ENCODE measurements around the gene PLCH1. TPM values are rescaled to one million over a fixed set of nuclear protein-coding genes. Genes with fewer than 3 reads are reported as not detected.

Gene PLCH1
- total and polyA plus RNA-seq, 2 donors (not counting 1 experiment from before 2014, with no cell fraction given) = under 0.01 to 0.03 TPM

GRCh38 chr3:155690921-155691320 is 54.0 kb downstream of the PLCH1 start:
- Histone ChIP-seq H3K4me3 (replicated peaks in 1 of 4; ENCODE audit: control extremely low read depth in 1 of 4, insufficient read depth in 1 of 4, low read depth in 3 of 4, low read length in 4 of 4) (no peak overlapping the region), H2AFZ (ENCODE audit: low read length) (no peak overlapping the region), H3K9ac (ENCODE audit: insufficient read depth, low read length) (no peak overlapping the region), H3K27ac (ENCODE audit: insufficient read depth, low read length) (no peak overlapping the region), H3K9me3 (ENCODE audit: control insufficient read depth, insufficient read depth, low read depth, low read length) (no peaks in the 10 kb centered on the region), H3K36me3 (ENCODE audit: control insufficient read depth, insufficient read depth, low read length) (no peaks in the 10 kb centered on the region), H3K4me2 (ENCODE audit: extremely low read depth, insufficient read depth, low read length) (no peak overlapping the region), H3K4me1 (ENCODE audit: control insufficient read depth, extremely low read depth, insufficient read depth, low read length) (no peaks in the 10 kb centered on the region), H3K79me2 (ENCODE audit: control insufficient read depth, insufficient read depth, low read length) (no peaks in the 10 kb centered on the region), H3K27me3 (ENCODE audit: control insufficient read depth, insufficient read depth, low read length) (no peaks in the 10 kb centered on the region), H4K20me1 (ENCODE audit: control insufficient read depth, extremely low read depth, insufficient read depth, low read length) (no peaks in the 10 kb centered on the region)
- TF ChIP-seq EZH2 (IDR thresholded peaks at IDR 0.05; ENCODE audit: low read length, missing control alignments) (no peak), CTCF (conservative IDR thresholded peaks at IDR 0.05 in 1 of 2, IDR thresholded peaks at IDR 0.05 in 1 of 2; ENCODE audit: low read depth in 1 of 2, low read length in 2 of 2) (no peak)
- DNase-seq (ENCODE audit: low read depth in 2 of 2) = no peak

- H3K27me3 ChIP-seq (ENCODE audit: control insufficient read depth, insufficient read depth, low read length) = no peaks in the 10 kb centered on the region
- H2AFZ ChIP-seq (ENCODE audit: low read length) = no peak overlapping the region
- no peak overlapping the region for H3K4me3 ChIP-seq (replicated peaks in 1 of 4; ENCODE audit: control extremely low read depth in 1 of 4, insufficient read depth in 1 of 4, low read depth in 3 of 4, low read length in 4 of 4)
- no peak overlapping the region for H3K9ac ChIP-seq (ENCODE audit: insufficient read depth, low read length)
- no peaks in the 10 kb centered on the region for H3K4me1 ChIP-seq (ENCODE audit: control insufficient read depth, extremely low read depth, insufficient read depth, low read length)
- TF ChIP-seq EZH2 (IDR thresholded peaks at IDR 0.05; ENCODE audit: low read length, missing control alignments) = no peak
- TF ChIP-seq CTCF (conservative IDR thresholded peaks at IDR 0.05 in 1 of 2, IDR thresholded peaks at IDR 0.05 in 1 of 2; ENCODE audit: low read depth in 1 of 2, low read length in 2 of 2) = no peak
- H3K79me2 ChIP-seq (ENCODE audit: control insufficient read depth, insufficient read depth, low read length) = no peaks in the 10 kb centered on the region
- H3K4me2 ChIP-seq (ENCODE audit: extremely low read depth, insufficient read depth, low read length) = no peak overlapping the region
- no peaks in the 10 kb centered on the region for H4K20me1 ChIP-seq (ENCODE audit: control insufficient read depth, extremely low read depth, insufficient read depth, low read length)
- no peak for DNase-seq (ENCODE audit: low read depth in 2 of 2)
- no peak overlapping the region for H3K27ac ChIP-seq (ENCODE audit: insufficient read depth, low read length)
- no peaks in the 10 kb centered on the region for H3K36me3 ChIP-seq (ENCODE audit: control insufficient read depth, insufficient read depth, low read length)
- H3K9me3 ChIP-seq (ENCODE audit: control insufficient read depth, insufficient read depth, low read depth, low read length) = no peaks in the 10 kb centered on the region
These were observed 56.4 kb downstream of the PLCH1 start for GRCh38 chr3:155688481-155688880.

- Histone ChIP-seq H3K4me2 (ENCODE audit: extremely low read depth, insufficient read depth, low read length) (no peak overlapping the region), H3K4me1 (ENCODE audit: control insufficient read depth, extremely low read depth, insufficient read depth, low read length) (no peaks in the 10 kb centered on the region), H3K9ac (ENCODE audit: insufficient read depth, low read length) (no peak overlapping the region), H3K79me2 (ENCODE audit: control insufficient read depth, insufficient read depth, low read length) (no peaks in the 10 kb centered on the region), H3K36me3 (ENCODE audit: control insufficient read depth, insufficient read depth, low read length) (no peaks in the 10 kb centered on the region), H2AFZ (ENCODE audit: low read length) (no peak overlapping the region), H3K4me3 (replicated peaks in 1 of 4; ENCODE audit: control extremely low read depth in 1 of 4, insufficient read depth in 1 of 4, low read depth in 3 of 4, low read length in 4 of 4) (no peak overlapping the region), H3K27me3 (ENCODE audit: control insufficient read depth, insufficient read depth, low read length) (no peaks in the 10 kb centered on the region), H3K9me3 (ENCODE audit: control insufficient read depth, insufficient read depth, low read depth, low read length) (no peaks in the 10 kb centered on the region), H3K27ac (ENCODE audit: insufficient read depth, low read length) (no peak overlapping the region), H4K20me1 (ENCODE audit: control insufficient read depth, extremely low read depth, insufficient read depth, low read length) (no peaks in the 10 kb centered on the region)
- no peak for TF ChIP-seq CTCF (conservative IDR thresholded peaks at IDR 0.05 in 1 of 2, IDR thresholded peaks at IDR 0.05 in 1 of 2; ENCODE audit: low read depth in 1 of 2, low read length in 2 of 2)
- no peak for TF ChIP-seq EZH2 (IDR thresholded peaks at IDR 0.05; ENCODE audit: low read length, missing control alignments)
- DNase-seq (ENCODE audit: low read depth in 2 of 2) = no peak
These were observed 61.5 kb downstream of the PLCH1 start for GRCh38 chr3:155683344-155683720.
